Ishikawa (cell line): ENCODE measurements around the gene DUXB.

ENCODE experiments used
- CEBPB ChIP-seq: IDR thresholded peaks from 2 replicates; pipeline ENCODE4 v1.6.1; 2012
- CREB1 ChIP-seq: IDR thresholded peaks from 2 replicates; pipeline ENCODE4 v1.6.1; 2012; ENCODE audit warnings: low read depth
- EGR1 ChIP-seq: IDR thresholded peaks from 2 replicates; pipeline ENCODE4 v1.6.1; 2012
- EP300 ChIP-seq: IDR thresholded peaks from 2 replicates; pipeline ENCODE4 v1.6.1; 2012; ENCODE audit warnings: borderline replicate concordance
- FOXM1 ChIP-seq: IDR thresholded peaks from 2 replicates; pipeline ENCODE4 v1.6.1; 2012; ENCODE audit warnings: low read depth, borderline replicate concordance
- MAX ChIP-seq: IDR thresholded peaks from 2 replicates; pipeline ENCODE4 v1.6.1; 2012
- RAD21 ChIP-seq: IDR thresholded peaks from 2 replicates; pipeline ENCODE4 v1.6.1; 2012; ENCODE audit warnings: low read depth
- REST ChIP-seq: IDR thresholded peaks from 2 replicates; pipeline ENCODE4 v1.6.1; 2012; ENCODE audit warnings: low read depth, mild to moderate bottlenecking
- TAF1 ChIP-seq: IDR thresholded peaks from 2 replicates; pipeline ENCODE4 v1.6.1; 2012; ENCODE audit warnings: low read depth, mild to moderate bottlenecking
- TCF12 ChIP-seq: IDR thresholded peaks from 2 replicates; pipeline ENCODE4 v1.6.1; 2012; ENCODE audit warnings: low read depth
- TEAD4 ChIP-seq: IDR thresholded peaks from 2 replicates; pipeline ENCODE4 v1.6.1; 2012
- YY1 ChIP-seq: IDR thresholded peaks from 2 replicates; pipeline ENCODE4 v1.6.1; 2012; ENCODE audit warnings: low read depth
- ZBTB7A ChIP-seq: IDR thresholded peaks from 2 replicates; pipeline ENCODE4 v1.6.1; 2012; ENCODE audit warnings: low read depth
- TF ChIP-seq, protein P1 (sequence below): IDR thresholded peaks from 2 replicates; pipeline ENCODE4 v1.6.1; 2012

Gene DUXB

DNA sequence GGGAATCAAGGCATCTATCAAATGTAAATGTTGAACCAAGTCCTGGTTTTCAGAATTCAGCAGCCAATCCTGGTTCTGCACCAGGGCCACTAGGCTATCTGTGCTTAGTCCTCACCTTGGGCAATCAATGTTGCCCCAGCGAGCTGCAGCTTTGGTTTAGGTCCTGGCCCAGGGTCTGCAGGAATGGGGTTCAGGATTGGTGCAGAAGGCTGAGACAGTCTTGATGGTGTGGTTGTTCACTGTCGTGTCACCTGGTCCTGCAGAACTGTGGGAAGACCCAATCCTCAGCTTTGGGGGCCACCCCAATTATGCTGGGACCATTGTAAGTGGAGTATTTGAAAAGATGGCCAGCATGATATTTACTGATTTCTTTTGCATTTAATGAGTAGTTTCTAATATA is 43.1 kb downstream of the DUXB start:
- TF ChIP-seq EP300 = no peak
- TF ChIP-seq TAF1 = no peak
- no peak for TF ChIP-seq CEBPB
- no peak for TF ChIP-seq YY1
- TF ChIP-seq MAX = no peak
- TF ChIP-seq EGR1 = no peak
- TF ChIP-seq CREB1 = no peak
- TF ChIP-seq RAD21 = no peak

GRCh38 chr16:75653922-75654321 is 47.3 kb downstream of the DUXB start:
- TF ChIP-seq EGR1 = no peak

GRCh38 chr16:75648265-75649076 is 52.8 kb downstream of the DUXB start:
- TF ChIP-seq EP300 (no peak), YY1 (peak; percentile 88)

DNA sequence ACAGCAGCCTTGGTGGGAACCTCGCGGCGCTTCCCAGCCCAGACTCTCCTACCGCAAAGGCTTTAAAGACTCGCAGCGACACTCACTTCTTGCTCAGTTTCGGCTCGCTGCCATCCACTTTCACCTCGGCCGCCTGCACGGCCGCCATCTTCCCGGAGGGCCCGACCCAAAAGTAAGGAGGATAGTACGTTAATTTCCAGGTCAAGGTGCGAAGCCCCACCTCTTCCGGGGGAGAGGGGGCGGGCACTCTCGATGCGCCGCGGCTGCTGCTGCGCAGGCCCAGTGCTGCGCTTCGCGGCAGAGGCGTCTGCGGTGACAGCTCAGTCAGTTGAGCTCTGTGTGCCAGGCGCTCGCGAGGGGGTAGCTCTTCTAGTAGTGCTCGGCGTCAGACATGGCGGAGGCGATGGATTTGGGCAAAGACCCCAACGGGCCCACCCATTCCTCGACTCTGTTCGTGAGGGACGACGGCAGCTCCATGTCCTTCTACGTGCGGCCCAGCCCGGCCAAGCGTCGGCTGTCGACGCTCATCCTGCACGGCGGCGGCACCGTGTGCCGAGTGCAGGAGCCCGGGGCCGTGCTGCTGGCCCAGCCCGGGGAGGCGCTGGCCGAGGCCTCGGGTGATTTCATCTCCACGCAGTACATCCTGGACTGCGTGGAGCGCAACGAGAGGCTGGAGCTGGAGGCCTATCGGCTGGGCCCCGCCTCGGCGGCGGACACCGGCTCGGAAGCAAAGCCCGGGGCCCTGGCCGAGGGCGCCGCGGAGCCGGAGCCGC is 53.6 kb downstream of the DUXB start, which contains the start of the genes KARS1 and TERF2IP:
Gene KARS1, minus strand, starts transcription at position 174 of the 773 bp plus-strand sequence. Its CDS starts 26 bp downstream, at position 148.
Gene TERF2IP, plus strand, starts transcription at position 282 of the 773 bp plus-strand sequence. Its CDS starts 110 bp downstream, at position 392.
- no peak for TF ChIP-seq EP300
- peak; percentile 32; the same call in 1 of the 2 replicates for TF ChIP-seq EGR1
- no peak for TF ChIP-seq REST
- TF ChIP-seq FOXM1 = no peak
- TF ChIP-seq RAD21 = no peak
- TF ChIP-seq MAX = peak; percentile 25; the same call in 1 of the 2 replicates
- peak; percentile 94 for TF ChIP-seq YY1
- TF ChIP-seq TCF12 = no peak; the same call in 1 of the 2 replicates
- TF ChIP-seq TAF1 = peak; percentile 95
- TF ChIP-seq, protein P1, sequence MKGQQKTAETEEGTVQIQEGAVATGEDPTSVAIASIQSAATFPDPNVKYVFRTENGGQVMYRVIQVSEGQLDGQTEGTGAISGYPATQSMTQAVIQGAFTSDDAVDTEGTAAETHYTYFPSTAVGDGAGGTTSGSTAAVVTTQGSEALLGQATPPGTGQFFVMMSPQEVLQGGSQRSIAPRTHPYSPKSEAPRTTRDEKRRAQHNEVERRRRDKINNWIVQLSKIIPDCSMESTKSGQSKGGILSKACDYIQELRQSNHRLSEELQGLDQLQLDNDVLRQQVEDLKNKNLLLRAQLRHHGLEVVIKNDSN = no peak
- TF ChIP-seq CREB1 = peak; percentile 40; the same call in 1 of the 2 replicates

DNA sequence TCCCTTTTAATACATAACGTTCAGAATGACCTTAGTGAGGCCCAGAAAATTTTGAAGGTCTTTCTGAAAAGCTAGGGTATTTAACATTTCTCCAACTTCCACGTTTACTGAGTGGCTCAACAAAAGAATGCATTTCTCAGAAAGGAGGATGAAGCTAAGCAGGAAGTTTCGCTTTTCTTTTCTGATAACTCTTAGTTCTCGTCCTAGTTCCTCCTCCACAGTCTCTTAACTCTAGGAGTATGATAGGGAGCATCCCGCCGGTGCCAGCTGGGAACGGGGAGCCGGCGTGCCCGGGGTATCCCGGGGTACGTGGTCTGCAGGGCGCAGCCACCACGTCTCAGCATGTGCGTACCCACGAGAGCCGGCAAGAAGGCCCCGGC is 54.2 kb downstream of the DUXB start:
- TF ChIP-seq MAX = peak; percentile 70; the same call in 1 of the 2 replicates
- TF ChIP-seq REST = no peak
- TF ChIP-seq FOXM1 = no peak
- TF ChIP-seq CREB1 = no peak

DNA sequence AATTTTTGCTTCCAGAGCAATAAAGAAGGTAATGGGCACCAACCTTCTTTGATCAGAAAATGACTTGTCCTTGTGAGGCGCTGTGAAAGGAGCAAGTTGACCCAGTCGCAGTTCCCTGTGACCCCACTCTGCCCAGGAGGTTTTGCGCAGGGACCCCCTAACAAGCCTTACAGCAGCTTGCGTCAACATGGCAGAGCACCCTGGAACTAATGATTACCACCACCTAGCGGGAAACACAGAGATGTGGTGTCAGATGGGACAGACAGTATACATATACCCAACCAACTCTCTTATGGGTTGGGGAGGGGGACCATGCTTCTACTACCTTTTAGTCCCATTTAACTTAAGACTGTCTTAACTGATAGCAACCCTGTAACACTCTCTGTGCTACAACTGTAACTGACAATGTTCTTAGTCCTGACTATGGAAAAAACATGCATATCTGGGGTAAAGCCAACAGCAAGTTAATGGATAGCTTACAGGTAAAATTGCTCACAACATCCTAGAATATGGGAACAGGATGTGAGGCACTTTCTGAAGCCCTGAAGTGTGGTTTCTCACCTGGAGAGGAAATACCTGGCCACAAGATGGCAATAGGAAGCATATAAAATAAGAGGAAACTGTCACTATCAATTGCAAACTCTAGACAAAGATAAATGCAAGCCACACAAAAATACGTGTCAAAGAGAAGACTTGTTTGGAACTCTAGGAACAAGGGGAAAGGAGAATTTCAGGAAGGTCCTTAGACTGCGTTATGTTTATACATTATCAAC is 56.8 kb downstream of the DUXB start:
- no peak for TF ChIP-seq MAX
- TF ChIP-seq YY1 = no peak
- TF ChIP-seq, protein P1 = no peak
- no peak for TF ChIP-seq TEAD4
- no peak for TF ChIP-seq TCF12
- no peak for TF ChIP-seq REST
- no peak for TF ChIP-seq RAD21
- no peak for TF ChIP-seq CEBPB
- no peak for TF ChIP-seq ZBTB7A
- no peak for TF ChIP-seq EGR1
- TF ChIP-seq FOXM1 = no peak
